ENCODE measurements around the gene FCN2. TPM values are rescaled to one million over a fixed set of nuclear protein-coding genes. Genes with fewer than 3 reads are reported as not detected.

Gene FCN2
- total RNA-seq, 2 donors from 2014 or later, result not detected

- no peak overlapping the region for H3K4me3 ChIP-seq
- no peaks in the 10 kb centered on the region for H3K36me3 ChIP-seq
- TF ChIP-seq CTCF (IDR thresholded peaks at IDR 0.05), result no peak
- no peak for DNase-seq (ENCODE audit: low spot score)
- H3K4me1 ChIP-seq, result no peaks in the 10 kb centered on the region
- H3K27ac ChIP-seq, result no peak overlapping the region
- no peaks in the 10 kb centered on the region for H3K9me3 ChIP-seq
- no peaks in the 10 kb centered on the region for H3K27me3 ChIP-seq
Observed at GRCh38 chr9:134913713-134914500, 33.3 kb downstream of the FCN2 start.

- Histone ChIP-seq H3K36me3 (no peaks in the 10 kb centered on the region), H3K27me3 (no peaks in the 10 kb centered on the region), H3K27ac (no peak overlapping the region), H3K9me3 (peaks cover 0 to 3% of the 10 kb centered on the region in 2 donors), H3K4me3 (no peak overlapping the region), H3K4me1 (no peaks in the 10 kb centered on the region)
- no peak for DNase-seq (ENCODE audit: low spot score)
- no peak for TF ChIP-seq CTCF (IDR thresholded peaks at IDR 0.05)
Observed at GRCh38 chr9:134914501-134914834, 33.9 kb downstream of the FCN2 start.

- peaks cover 0 to 11% of the 10 kb centered on the region in 2 donors for H3K9me3 ChIP-seq
- no peaks in the 10 kb centered on the region for H3K27me3 ChIP-seq
- H3K4me3 ChIP-seq, result no peak overlapping the region
- TF ChIP-seq CTCF (IDR thresholded peaks at IDR 0.05), result no peak
- H3K4me1 ChIP-seq, result no peaks in the 10 kb centered on the region
- H3K36me3 ChIP-seq, result no peaks in the 10 kb centered on the region
- H3K27ac ChIP-seq, result no peak overlapping the region
- DNase-seq (ENCODE audit: low spot score), result no peak
Observed at GRCh38 chr9:134915046-134915985, 34.7 kb downstream of the FCN2 start.

- Histone ChIP-seq H3K4me3 (no peak overlapping the region), H3K9me3 (peaks cover 0 to 13% of the 10 kb centered on the region in 2 donors), H3K27me3 (no peaks in the 10 kb centered on the region), H3K36me3 (no peaks in the 10 kb centered on the region), H3K4me1 (no peaks in the 10 kb centered on the region), H3K27ac (no peak overlapping the region)
- no peak for TF ChIP-seq CTCF (IDR thresholded peaks at IDR 0.05)
- no peak for DNase-seq (ENCODE audit: low spot score)
Observed at GRCh38 chr9:134916161-134916665, 35.6 kb downstream of the FCN2 start.

GRCh38 chr9:134917431-134918373 lies 37.1 kb downstream of the FCN2 start, which contains the start of gene FCN1:
Gene FCN1, minus strand, starts transcription at chr9:134917912. Its CDS starts 41 bp downstream, at chr9:134917871.
- Histone ChIP-seq H3K4me1 (no peaks in the 10 kb centered on the region), H3K27me3 (no peaks in the 10 kb centered on the region), H3K36me3 (no peaks in the 10 kb centered on the region), H3K27ac (no peak within 1 kb of the TSS), H3K9me3 (peaks cover 0 to 13% of the 10 kb centered on the region in 2 donors), H3K4me3 (no peak within 1 kb of the TSS)
- no peak for DNase-seq (ENCODE audit: low spot score)
- TF ChIP-seq CTCF (IDR thresholded peaks at IDR 0.05), result no peak

Data from right atrium auricular region (tissue), 2 donors.